Keratinocyte (primary cell): ENCODE results near the gene APP. TPM values are rescaled to one million over a fixed set of nuclear protein-coding genes. Genes with fewer than 3 reads are reported as not detected.

ENCODE experiments used
- DNase-seq: peaks from one replicate; pipeline ENCODE4 v3.0.0-alpha.2; 2011; ENCODE audit warnings: low read depth, missing footprints, low spot score
- FAIRE-seq: peaks from 2 replicates; lab custom pipeline; 2011; peaks lifted over from hg19 to GRCh38; lab: Jason Lieb, UNC
- H2AFZ ChIP-seq: 2 replicates; pipeline ENCODE4 v1.6.0; 2012; ENCODE audit warnings: low read length, control low read depth, inconsistent platforms; ENCODE audit not compliant: control insufficient read depth
- H3K27ac ChIP-seq: 2 replicates; pipeline ENCODE4 v1.5.1; 2011; ENCODE audit warnings: low read length; ENCODE audit not compliant: control insufficient read depth, insufficient read depth
- H3K27me3 ChIP-seq: 3 replicates; pipeline ENCODE4 v1.6.0; 2011; ENCODE audit warnings: low read length; ENCODE audit not compliant: control insufficient read depth, insufficient read depth; ENCODE audit errors: extremely low read depth
- H3K36me3 ChIP-seq, 2 experiments: 2 replicates in 1 of 2; 3 replicates in 1 of 2; pipeline ENCODE4 v1.5.1; 2011; ENCODE audit warnings: low read length in 2 of 2, mild to moderate bottlenecking in 1 of 2; ENCODE audit not compliant: control insufficient read depth in 2 of 2, insufficient read depth in 2 of 2; ENCODE audit errors: extremely low read depth in 1 of 2
- H3K4me1 ChIP-seq: 3 replicates; pipeline ENCODE4 v1.5.1; 2011; ENCODE audit warnings: low read length; ENCODE audit not compliant: control insufficient read depth, insufficient read depth; ENCODE audit errors: extremely low read depth
- H3K4me2 ChIP-seq: 3 replicates; pipeline ENCODE4 v1.6.0; 2011; ENCODE audit warnings: low read depth, low read length; ENCODE audit not compliant: control insufficient read depth, insufficient read depth; ENCODE audit errors: extremely low read depth
- H3K4me3 ChIP-seq, 3 experiments: fragments of 200-600 bp in 1 of 3; sonication (generic) in 1 of 3; 2 replicates in 2 of 3; 3 replicates in 1 of 3; pipeline ENCODE4 v1.5.1; 2011 to 2016; ENCODE audit warnings: low read length in 3 of 3, mild to moderate bottlenecking in 3 of 3, control low read depth in 2 of 3, inconsistent platforms in 1 of 3, low read depth in 1 of 3, mixed read lengths in 1 of 3, mixed run types in 1 of 3, moderate library complexity in 1 of 3; ENCODE audit not compliant: control insufficient read depth in 2 of 3, insufficient read depth in 2 of 3; ENCODE audit errors: extremely low read depth in 1 of 3
- H3K79me2 ChIP-seq: 2 replicates; pipeline ENCODE4 v1.6.0; 2012; ENCODE audit warnings: low read length; ENCODE audit not compliant: control insufficient read depth, insufficient read depth
- H3K9ac ChIP-seq: 3 replicates; pipeline ENCODE4 v1.6.0; 2011; ENCODE audit warnings: low read length; ENCODE audit not compliant: control insufficient read depth, insufficient read depth; ENCODE audit errors: extremely low read depth
- H3K9me1 ChIP-seq: 3 replicates; pipeline ENCODE4 v1.6.0; 2011; ENCODE audit warnings: low read length; ENCODE audit not compliant: control insufficient read depth, insufficient read depth; ENCODE audit errors: extremely low read depth
- H3K9me3 ChIP-seq: 2 replicates; pipeline ENCODE4 v1.5.1; 2012; ENCODE audit warnings: low read depth, low read length; ENCODE audit not compliant: control insufficient read depth
- H4K20me1 ChIP-seq: 3 replicates; pipeline ENCODE4 v1.6.0; 2011; ENCODE audit warnings: low read length; ENCODE audit not compliant: control insufficient read depth, insufficient read depth; ENCODE audit errors: extremely low read depth
- EZH2 ChIP-seq: IDR thresholded peaks from one replicate; pipeline ENCODE4 v1.6.1; 2012; ENCODE audit warnings: inconsistent platforms, mild to moderate bottlenecking, low read length, moderate library complexity
- dilution Hi-C: fragments of 300-500 bp; cut with MboI; formaldehyde crosslinking; loops from one replicate; pipeline ENCODE4 v1.7.0; 2020; ENCODE audit warnings: low sequenced_read_pairs; ENCODE audit not compliant: extremely low pct_ligation_motif_present
- polyA plus RNA-seq, 5 experiments: library from polyadenylated mRNA; depleted of rRNA in 3 of 5; stranded (reverse) in 3 of 5; stranded (forward) in 1 of 5; unstranded in 1 of 5; fragments of >200 nt; gene quantifications; 1 replicate in 1 of 5; 2 replicates in 3 of 5; 3 replicates in 1 of 5; pipeline versions ENCODE4 v1.2.1 to v1.2.3, GENCODE V29; 2011 to 2012; ENCODE audit warnings: missing spikeins in 2 of 5, low read depth in 1 of 5, low replicate concordance in 1 of 5
- TF ChIP-seq, protein P1 (sequence below), 3 experiments: IDR thresholded peaks in 1 of 3; conservative IDR thresholded peaks in 1 of 3; optimal IDR thresholded peaks in 1 of 3; 2 replicates in 2 of 3; 3 replicates in 1 of 3; pipeline versions ENCODE3 to v1.5.1; 2011; ENCODE audit warnings: low read length in 3 of 3, mild to moderate bottlenecking in 3 of 3, moderate library complexity in 2 of 3, control low read depth in 1 of 3, inconsistent platforms in 1 of 3; ENCODE audit not compliant: insufficient read depth in 2 of 3; ENCODE audit errors: extremely low read depth in 1 of 3

APP gene
- polyA plus RNA-seq, 1 donor (not counting 4 experiments of a cell fraction or from before 2014, with no cell fraction given) = 1,015 TPM

DNA sequence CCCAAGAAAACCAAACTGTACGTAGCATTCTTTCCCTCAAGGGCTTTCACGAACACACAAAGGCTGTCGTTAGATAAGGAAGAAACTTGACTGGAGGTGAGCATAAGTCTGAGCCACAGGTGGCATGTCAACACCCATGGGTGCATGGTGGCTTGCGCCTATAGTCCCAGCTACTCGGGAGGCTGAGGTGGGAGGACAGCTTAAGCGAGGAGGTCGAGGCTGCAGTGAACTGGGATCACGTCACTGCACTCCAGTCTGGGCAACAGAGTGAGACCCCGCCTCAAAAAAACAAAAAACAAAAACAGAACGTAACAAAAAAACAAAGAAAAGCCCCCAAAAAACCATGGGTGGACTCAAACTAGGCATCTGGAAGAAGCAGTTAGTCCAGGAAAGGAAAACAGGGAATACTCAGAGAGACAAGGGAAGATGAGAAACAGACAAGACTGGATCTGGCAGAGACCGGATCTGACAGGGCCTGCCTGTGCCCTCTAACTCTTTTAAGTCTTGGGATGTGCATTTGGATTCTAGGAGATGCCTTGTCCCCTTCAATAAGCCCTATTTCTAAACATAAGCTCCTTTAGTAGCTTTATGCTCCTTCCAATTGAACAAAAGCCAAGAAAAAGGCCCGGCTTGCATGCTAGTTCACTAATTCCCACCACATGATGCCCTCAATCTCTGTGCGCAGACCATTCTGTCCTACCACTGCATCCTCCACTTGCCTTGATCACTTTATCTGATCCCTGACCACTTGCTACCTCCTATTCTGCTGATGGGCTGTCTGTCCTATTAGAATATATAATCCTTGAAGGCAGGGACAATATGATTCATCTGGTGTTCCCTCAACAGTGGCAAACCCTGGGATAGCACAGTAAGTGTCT, 73.8 kb downstream of the APP start:
- no peak for DNase-seq
- H4K20me1 ChIP-seq = peaks cover 7% of the 10 kb centered on the region
- dilution Hi-C loops = no loop called here
- H3K27me3 ChIP-seq = no peaks in the 10 kb centered on the region
- H3K79me2 ChIP-seq = peaks cover 89% of the 10 kb centered on the region
- no peak overlapping the region for H3K27ac ChIP-seq
- no peak for FAIRE-seq
- TF ChIP-seq EZH2 = no peak
- H3K4me2 ChIP-seq = no peak overlapping the region
- H3K4me3 ChIP-seq = no peak overlapping the region
- H3K4me1 ChIP-seq = peaks cover 30% of the 10 kb centered on the region
- peaks cover 0 to 11% of the 10 kb centered on the region in 2 experiments for H3K36me3 ChIP-seq
- no peak overlapping the region for H3K9ac ChIP-seq
- H3K9me3 ChIP-seq = no peaks in the 10 kb centered on the region
- H3K9me1 ChIP-seq = no peaks in the 10 kb centered on the region
- H2AFZ ChIP-seq = no peak overlapping the region

DNA sequence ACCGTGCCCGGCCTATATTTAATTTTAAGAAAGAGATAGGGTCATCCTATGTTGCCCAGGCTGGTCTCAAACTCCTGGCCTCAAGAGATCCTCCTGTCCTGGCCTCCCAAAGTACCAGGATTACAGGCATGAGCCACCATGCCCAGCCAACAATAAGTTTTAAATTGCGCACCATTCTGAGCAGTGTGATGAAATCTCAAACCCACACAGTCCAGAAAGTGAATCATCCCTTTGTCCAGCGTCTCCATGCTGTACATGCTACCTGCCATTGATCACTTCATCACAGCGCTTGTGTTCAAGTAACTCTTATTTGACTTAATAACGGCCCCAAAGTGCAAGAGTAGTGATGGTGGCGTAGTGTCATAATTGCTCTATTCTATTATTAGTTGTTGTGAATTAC, 75.4 kb downstream of the APP start:
- Histone ChIP-seq H3K27me3 (no peaks in the 10 kb centered on the region), H3K9ac (no peak overlapping the region), H3K9me3 (no peaks in the 10 kb centered on the region), H3K9me1 (peaks cover 4% of the 10 kb centered on the region), H3K36me3 (peaks cover 5 to 10% of the 10 kb centered on the region in 2 experiments), H3K4me2 (no peak overlapping the region), H3K4me3 (no peak overlapping the region), H3K79me2 (peaks cover 89% of the 10 kb centered on the region), H2AFZ (no peak overlapping the region), H4K20me1 (peaks cover 15% of the 10 kb centered on the region), H3K27ac (no peak overlapping the region), H3K4me1 (peaks cover 26% of the 10 kb centered on the region)
- dilution Hi-C loops = no loop called here
- FAIRE-seq = no peak
- DNase-seq = no peak
- TF ChIP-seq EZH2 = no peak
- TF ChIP-seq, protein P1, sequence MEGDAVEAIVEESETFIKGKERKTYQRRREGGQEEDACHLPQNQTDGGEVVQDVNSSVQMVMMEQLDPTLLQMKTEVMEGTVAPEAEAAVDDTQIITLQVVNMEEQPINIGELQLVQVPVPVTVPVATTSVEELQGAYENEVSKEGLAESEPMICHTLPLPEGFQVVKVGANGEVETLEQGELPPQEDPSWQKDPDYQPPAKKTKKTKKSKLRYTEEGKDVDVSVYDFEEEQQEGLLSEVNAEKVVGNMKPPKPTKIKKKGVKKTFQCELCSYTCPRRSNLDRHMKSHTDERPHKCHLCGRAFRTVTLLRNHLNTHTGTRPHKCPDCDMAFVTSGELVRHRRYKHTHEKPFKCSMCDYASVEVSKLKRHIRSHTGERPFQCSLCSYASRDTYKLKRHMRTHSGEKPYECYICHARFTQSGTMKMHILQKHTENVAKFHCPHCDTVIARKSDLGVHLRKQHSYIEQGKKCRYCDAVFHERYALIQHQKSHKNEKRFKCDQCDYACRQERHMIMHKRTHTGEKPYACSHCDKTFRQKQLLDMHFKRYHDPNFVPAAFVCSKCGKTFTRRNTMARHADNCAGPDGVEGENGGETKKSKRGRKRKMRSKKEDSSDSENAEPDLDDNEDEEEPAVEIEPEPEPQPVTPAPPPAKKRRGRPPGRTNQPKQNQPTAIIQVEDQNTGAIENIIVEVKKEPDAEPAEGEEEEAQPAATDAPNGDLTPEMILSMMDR (optimal IDR thresholded peaks at IDR 0.05 in 1 of 3, IDR thresholded peaks at IDR 0.05 in 1 of 3, conservative IDR thresholded peaks at IDR 0.05 in 1 of 3; ENCODE audit: extremely low read depth in 1 of 3, insufficient read depth in 2 of 3, low read length in 3 of 3) = no peak
